Glomerular visceral epithelial cell (primary cell): ENCODE results near the gene EGFR.

Experiments
- DNase-seq: peaks from one replicate; pipeline ENCODE4 v3.0.0-alpha.2; 2016; ENCODE audit errors: extremely low spot score

Gene EGFR

DNA sequence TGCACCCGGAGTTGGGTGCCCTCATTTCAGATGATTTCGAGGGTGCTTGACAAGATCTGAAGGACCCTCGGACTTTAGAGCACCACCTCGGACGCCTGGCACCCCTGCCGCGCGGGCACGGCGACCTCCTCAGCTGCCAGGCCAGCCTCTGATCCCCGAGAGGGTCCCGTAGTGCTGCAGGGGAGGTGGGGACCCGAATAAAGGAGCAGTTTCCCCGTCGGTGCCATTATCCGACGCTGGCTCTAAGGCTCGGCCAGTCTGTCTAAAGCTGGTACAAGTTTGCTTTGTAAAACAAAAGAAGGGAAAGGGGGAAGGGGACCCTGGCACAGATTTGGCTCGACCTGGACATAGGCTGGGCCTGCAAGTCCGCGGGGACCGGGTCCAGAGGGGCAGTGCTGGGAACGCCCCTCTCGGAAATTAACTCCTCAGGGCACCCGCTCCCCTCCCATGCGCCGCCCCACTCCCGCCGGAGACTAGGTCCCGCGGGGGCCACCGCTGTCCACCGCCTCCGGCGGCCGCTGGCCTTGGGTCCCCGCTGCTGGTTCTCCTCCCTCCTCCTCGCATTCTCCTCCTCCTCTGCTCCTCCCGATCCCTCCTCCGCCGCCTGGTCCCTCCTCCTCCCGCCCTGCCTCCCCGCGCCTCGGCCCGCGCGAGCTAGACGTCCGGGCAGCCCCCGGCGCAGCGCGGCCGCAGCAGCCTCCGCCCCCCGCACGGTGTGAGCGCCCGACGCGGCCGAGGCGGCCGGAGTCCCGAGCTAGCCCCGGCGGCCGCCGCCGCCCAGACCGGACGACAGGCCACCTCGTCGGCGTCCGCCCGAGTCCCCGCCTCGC lies at the start of gene EGFR:
Gene EGFR (plus strand): TSS at position 657 of the 830 bp plus-strand sequence. CDS start 261 bp downstream, outside the sequence.
- peak; percentile 85 for DNase-seq

DNA sequence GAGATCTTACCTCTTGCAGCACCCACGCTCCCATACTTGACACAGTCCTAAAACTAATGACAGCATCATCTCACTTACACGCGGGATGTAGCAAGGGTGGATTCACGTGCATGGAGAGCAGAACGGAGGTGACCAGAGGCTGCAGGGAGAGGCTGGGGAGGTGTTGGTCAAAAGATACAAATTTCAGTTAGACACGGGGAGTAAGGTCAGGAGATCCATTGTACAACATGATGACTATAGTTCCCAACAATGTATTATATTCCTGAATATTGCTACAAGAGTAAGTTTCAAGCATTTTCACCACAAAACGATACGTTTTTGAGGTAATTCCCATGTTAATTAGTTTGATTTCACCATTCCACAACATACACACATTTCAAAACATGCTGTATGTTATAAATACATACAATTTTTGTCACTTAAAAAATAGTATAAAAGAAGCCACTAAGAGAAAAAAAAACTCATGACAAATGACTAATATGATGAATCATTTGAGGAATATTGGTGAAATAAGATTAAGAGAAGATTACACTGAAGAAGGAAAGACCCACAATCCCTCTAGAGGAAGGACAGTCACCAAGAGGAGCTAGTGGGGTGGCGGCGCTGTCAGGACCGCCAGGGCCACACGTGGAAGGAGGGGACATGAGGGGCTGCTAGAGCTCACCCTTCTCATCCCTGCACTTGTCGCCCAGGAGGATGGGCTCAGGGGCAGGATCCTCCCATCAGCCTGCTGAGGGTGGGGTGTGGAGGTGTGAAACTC lies 49.4 kb upstream of the EGFR start:
- no peak for DNase-seq

DNA sequence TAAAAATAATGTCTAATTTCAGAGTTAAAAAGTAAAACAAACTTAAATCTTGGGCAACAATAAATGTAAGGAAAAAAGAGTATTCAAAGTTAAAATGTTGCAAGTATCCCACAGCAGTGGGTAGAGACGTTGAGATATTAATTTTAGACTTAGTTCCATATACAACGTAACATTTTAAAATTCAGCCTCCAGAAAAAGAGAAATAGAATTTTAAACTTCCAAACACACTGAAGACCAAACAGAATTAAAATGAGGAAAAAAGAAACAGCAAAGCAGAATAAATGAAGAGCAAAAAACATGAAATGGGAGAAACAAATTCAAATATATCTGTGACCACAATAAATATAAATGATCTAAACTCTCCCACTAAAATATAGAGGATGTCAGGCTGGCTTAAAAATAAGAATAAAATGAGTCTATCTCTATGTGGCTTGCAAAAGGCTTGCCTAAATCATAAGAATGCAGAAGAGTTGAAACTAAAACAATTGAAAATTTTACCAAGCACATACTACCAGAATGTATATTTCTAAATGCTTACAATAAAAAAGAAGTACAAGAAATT lies 46.0 kb upstream of the EGFR start:
- no peak for DNase-seq

DNA sequence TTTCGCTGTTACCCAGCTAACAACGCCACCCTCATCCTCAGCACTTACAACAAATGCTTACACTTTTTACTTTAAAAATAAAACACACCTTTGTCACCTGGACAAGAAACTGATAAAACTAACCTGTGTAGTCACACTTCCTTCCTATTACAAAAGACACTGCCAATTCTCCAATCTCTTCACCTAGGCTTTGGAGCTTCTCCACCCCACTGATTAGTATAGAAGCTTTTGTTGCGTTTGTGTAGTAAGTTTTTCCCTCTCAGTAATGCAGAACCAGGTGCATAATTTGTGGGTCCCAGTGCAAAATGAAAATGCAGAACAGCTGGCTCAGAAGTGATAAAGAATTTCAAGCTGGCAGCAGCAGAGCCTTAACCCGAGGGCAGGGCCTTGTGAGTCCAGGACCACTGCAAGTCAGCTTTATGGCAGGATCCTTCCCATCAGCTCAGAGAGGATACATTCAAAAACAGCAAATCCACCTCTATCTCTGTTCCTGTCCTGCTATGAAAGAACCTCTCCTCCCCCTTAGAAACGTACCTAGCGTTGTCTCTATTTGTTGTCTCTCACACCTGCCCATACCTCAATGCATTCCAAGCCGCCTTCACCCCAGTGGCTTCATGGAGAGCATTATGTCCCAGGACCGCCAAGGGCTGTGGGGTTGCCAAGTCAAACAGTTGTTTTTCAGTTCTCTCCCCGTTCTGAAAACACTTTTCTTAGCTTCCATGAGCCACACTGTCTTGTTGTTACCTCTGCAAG lies 40.3 kb upstream of the EGFR start:
- DNase-seq, result no peak

DNA sequence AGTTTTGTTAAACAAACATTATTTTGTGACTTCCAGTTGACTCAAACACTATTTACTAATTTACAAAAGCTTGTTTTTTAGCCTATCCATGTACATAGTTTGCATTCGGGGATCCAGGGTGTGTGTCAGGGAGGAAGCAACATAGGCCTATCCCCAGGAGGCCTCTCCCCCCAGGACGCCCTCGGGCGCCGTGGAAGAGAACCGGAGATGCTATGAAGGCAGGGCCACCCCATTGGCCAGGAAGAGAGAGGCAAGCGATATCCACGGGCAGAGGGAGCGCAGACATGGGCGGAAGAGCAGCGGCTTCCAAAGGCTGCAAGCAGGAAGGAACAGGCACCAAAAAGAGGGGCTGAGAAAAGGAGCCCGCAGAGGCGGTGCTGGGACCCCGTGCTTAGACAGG lies 38.3 kb upstream of the EGFR start:
- DNase-seq, result no peak

DNA sequence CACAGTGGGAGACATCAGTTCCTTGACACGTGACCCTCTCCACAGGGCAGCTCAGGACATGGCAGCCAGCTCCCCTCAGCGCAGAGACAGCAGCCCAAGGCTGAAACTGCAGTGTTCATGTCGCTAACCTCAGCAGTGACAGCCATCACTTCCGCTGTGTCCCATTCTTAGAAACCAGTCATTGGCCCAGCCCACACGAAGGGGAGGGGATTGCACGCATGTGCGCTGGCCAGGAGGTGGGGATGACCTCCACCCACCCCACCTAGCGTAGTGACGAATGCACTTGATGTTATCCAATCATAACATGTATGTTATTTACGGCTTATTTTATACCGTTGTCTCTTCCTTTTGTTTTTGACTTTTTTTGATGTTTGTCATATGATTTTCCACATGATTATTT lies 36.9 kb upstream of the EGFR start:
- DNase-seq, result no peak

DNA sequence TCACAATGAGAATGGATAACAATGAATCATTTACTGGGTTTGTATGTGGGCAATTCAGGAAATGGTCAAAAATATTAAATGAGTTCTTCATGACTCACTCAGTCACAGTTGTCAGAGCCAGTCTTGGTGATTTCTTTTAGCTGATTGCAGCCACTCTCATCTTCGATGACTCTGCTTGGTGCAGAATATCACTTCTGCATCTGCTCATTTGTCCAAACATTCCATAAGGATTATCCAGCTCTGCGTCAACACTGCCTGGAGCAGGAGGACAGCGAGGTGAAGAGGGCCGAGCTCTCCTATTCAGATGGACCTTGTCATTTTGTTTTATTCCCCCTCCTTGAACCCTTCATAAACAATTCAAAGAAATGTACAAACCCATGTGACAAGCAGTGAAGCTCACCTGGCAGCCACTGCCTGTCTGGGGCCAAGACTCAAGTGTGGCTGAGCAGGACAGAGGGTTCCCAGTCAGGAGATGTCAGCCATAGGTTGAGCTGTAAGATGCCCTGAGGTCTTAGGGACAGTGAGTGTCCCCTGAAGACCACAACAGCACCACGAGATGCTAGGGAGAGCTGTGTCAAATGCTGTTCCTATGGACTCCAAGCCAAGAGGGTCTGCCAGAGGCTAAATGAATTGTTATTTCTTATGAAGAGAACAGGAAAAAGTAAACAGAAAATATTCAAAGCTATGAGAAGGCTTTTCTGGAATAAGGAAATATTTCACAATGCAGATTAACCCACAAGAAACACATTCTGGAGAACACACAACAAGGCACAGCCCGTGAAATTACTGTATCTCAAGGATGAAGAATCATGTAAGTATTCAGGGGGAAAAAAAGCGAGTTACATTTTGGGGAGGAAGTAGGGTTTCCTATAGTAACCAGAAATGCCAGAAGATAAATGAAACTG lies 33.1 kb upstream of the EGFR start:
- DNase-seq, result peak; percentile 82

DNA sequence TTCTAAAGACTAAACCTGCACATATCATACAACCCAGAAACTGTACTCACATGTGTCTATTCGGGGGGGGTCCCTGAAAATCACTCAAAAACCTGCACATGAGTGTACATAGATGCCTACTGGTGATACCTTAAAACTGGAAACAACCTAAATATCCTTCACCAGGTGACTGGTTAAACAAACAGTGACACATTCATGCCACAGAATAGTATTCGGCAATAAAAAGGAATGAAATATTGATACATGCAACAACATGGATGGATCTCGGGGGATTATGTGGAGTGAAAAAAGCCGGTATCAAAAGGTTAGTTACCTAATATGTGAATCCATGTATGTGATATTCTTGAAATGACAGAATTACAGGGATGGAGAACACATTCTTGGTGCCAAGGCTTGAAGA lies 32.1 kb upstream of the EGFR start:
- DNase-seq, result no peak

DNA sequence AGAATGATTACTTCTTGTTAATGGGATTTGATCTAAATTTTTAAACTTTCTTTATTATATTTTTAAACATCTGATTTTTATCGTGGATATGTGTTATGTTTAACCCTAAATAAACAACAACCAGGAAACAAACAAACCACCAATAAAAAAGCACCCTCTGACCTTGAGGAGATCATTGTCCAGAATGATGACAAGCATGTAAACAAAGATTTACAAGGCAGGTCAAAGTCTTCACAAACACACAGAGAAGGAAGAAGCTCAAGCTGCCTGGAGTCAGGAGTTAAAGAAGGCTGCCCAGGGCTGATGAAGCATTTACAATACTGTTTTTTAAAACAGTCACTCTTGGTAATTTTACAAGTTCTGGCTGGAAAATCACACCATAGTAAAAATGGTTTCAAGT lies 31.0 kb upstream of the EGFR start:
- DNase-seq, result no peak

DNA sequence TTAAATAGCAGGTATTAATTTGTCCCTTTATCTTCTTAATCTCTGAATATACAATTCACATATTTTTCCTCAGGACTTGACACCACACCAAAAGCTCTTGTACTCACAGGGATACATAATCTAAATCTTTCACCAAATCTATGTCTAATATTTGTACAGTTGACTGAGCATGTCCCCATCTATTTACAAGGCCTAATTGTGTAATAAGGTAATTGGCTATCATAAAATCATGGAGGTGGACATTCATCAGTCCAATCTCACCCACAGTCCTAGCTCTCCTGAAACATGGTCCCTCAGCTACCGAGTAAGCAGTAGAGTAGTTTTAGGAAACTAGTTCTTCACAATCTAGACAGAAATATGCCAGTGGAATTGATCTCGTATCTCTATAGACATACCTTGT lies 30.3 kb upstream of the EGFR start:
- no peak for DNase-seq

DNA sequence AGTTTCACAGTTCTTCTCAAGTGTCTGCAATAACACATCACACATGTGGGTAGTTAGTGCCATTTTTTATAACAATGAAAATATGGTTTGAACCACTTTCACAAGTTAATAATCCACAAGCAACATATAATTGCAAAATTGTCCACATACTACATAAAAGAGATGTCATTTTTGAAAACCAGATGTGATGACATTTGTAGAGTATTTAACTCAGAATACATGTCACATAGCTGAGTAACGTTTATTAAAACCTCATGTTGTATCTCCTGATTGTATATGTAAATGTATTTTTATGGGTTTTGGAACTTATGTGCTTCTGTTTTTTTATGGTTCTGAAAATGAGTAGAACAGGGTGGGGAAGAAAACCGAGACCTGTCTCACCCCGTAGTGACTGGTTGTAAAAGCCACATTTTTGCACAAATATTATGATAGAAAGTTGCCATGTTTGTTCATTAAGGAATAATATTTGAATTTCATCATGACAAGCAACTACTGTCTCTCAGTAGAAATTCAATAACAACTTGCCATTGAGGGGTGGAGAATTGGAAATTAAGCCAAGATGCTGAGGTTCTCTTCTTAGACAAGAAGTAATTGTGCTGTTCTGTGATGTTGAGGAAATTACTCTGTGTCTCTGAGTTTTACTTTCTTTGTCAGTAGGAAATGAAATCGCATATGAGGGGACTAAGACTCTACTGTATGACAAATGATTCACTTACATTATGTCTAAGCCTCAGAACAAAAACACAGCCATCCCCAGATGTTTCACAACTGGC lies 29.2 kb upstream of the EGFR start:
- DNase-seq, result no peak

DNA sequence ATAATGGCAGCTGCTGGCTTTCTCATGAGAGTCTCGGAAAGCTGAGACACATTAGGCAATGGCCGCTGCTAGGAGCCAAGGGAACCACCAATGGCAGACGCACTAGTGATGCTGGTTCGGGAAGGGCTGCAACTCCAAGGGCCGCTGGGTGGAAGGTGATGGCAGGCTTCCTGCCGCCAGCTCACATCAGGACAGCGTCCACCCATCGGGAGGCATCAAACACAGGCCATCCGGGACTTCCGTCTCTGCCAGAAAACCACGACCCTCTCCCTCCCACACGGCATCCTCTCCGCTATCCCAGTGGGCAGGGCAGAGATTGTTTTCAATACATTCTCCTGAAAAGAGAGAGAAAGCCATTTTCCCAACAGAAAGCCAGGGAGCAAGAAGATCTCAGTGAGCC lies 27.5 kb upstream of the EGFR start:
- DNase-seq, result no peak

DNA sequence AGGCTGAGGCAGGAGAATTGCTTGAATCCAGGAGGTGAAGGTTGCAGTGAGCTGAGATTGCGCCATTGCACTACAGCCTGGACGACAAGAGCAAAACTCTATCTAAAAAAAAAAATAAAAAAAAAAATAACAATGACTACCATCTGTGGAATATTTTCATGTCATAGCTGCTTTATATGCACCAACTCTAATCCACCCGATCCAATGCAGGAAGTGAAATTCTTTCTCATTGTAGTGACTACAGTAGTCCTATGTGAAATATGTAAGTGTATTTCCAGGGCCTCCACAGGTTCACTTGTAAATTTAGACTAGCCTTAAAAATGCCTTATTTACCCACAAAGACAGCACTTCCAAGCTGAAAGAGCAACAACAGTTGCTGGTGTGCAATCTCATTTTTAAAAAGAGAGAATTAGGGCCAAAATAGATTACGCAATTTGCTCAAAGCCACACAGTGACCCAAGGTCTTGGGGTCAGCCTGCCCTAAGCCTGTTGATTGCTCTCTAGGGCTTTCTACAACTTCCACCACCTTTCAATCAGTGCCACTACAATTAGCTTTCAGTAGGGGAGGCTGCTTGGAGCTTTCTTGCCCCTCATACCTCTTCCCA lies 25.8 kb upstream of the EGFR start:
- DNase-seq, result no peak

DNA sequence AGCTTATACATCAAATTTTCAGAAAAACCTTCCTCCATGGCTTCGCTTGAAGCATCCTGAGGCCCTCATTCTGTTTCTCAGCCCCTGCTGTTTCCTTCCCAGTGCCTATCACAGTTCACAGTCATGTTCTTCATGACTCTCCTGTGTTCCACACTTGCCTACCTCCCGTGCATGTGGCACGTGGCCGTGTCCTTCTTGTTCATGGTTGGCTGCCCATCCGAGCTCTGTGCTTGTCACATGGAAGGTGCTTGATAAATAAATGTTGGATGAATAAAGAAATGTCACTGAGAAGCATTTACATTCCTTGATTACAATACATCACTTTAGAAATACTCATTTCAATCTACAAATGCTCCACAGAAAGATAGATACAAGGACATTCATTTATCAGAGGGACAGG lies 23.7 kb upstream of the EGFR start:
- peak; percentile 29 for DNase-seq

DNA sequence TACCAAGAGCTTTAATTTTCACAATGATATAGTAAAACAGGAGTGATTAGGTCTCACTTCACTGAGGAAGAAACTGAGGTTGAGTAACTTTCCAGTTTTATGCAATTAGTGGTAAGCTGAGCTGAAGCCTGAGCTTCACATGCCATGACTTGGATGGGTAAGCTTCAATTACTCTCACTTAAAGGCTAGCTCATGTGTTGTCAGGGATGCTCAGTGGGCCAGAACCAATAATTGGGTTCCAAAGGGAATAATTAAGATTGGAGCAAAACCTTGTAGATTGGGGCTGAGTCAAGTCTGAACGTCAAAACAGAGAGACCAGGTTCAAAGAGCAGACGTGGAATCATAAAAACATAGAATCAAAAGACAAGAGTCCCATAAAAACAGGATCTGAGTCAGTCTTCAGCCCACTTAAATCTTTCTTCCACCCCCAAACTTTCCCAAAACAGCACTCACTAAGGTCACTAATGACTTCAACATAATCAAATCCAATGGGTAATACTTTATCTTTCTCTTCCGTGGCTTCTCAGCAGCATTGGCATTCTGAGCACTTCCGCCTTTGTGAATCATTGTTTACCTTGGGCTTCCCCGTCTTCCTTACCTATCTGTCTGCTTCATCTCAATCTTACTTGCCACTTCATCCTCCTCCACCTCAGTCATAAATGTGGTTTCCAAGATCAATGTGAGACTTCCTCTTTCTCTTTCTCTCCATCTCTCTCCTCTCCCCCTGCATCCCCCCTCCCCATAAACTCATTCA lies 23.0 kb upstream of the EGFR start:
- DNase-seq, result peak; percentile 59

DNA sequence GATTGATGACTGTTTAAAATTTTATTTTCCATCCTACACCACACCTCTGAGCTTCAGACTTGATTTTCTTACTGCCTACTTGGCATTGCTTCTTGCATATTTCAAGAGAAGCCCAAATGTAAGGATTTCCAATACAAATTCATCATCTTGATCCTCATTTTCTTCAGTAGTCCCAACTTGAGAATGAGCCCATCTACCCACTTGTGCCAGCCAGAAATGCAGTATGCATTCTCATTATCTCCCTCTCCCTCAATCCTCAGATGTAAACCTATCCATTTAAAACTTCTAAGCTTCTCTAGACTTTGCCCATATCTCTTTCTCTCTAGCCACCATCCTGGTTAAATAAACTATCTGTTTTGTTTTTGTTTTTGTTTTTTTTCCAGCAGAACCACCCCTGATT lies 22.4 kb upstream of the EGFR start:
- DNase-seq, result no peak

DNA sequence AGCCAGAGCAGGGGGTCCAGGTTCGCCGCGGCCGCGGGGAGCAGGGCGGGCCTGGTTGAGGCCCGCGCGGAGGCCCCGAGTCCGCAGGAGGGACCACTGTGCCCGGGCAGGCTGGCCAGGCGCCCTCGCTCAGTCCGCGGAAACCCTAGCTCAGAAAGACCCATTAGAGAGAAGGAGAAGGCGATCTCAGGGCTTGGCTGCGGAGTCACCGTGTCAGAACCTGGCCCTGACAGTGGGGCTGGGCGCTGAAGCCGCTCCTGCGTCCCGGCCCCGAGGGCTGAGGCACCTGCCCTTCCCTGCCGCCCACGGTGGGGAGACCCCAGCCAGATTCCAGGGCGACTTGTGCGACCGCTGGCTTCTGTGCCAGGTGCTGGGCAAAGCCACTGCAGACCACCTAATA lies 14.2 kb upstream of the EGFR start:
- DNase-seq, result no peak

DNA sequence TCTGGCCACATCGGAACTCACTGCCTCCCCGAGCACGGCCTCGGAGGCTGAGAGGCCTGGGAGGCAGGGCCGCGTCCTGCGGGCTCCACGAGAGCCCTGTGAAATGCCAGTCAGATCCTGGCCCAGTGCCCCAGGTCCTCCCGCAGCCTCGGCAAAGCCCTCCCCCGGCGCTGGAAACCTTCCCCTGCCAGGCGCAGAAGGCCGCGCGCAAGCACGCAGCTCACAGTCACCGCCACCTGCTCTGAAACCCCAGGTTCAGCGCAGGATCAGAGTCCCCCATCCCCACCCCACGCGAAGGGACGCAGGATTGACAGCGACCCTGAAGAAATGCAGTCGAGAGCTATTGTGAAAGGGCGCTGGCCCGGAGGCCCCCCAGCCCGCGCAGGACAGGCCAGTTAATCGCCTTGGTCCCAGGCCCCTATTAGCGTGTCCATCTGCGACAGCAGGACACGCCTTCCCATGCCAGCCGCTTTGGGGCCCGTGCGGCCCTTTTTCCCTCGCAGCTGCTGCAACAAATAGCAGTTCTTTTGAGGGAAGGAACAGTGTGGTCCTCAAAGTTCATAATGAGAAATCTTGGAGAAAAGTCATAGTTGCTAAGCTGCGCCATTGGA lies 13.5 kb upstream of the EGFR start:
- DNase-seq, result no peak

DNA sequence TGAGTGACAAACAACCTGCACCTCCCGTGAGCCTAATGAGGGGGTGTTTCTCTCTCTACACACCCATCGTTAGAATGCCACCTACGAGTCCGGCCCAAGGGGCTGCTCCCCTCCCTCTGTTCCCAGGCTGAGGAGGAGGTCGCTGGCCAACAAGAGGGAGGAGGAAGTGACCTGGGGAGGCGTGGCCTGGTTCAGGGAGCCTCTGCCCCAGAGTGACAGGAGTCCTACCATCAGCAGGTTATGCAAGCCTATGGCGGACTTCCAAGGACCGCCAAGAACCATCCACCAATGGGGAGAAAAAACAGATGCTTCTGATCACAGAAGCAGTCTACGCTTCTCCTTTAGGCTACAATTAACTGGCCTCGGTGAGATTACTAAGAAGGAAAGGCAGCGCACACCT lies 12.3 kb upstream of the EGFR start:
- no peak for DNase-seq
